CD4-positive, alpha-beta T cell (primary cell): ENCODE results near the gene NOTCH1. TPM values are rescaled to one million over a fixed set of nuclear protein-coding genes. Genes with fewer than 3 reads are reported as not detected.

Source experiments
- ATAC-seq: fragments of 200-7000 bp; cut with Tn5 transposase; one replicate; pipeline ENCODE4 v1.10.0; 2022; ENCODE audit warnings: mild to moderate bottlenecking; ENCODE audit not compliant: poor library complexity
- CTCF ChIA-PET: fragments of 350-600 bp; sonication (Branson Sonifier 250); formaldehyde crosslinking; loops from one replicate; lab custom pipeline; 2021; ENCODE audit warnings: antibody characterized with exemption, inconsistent platforms; lab: Charles Lee
- POLR2A ChIA-PET: fragments of 350-600 bp; sonication (Branson Sonifier 250); formaldehyde crosslinking; loops from one replicate; lab custom pipeline; 2021; ENCODE audit warnings: antibody characterized with exemption, inconsistent platforms; lab: Charles Lee
- DNase-seq, 14 experiments: peaks; one replicate each; pipeline ENCODE4 v3.0.0-alpha.2; 2013 to 2020; ENCODE audit warnings: mixed read lengths in 2 of 14
- H3K27ac ChIP-seq, 2 donors: one replicate each; pipeline versions ENCODE4 v1.5.1 to v1.7.0; 2013; ENCODE audit warnings: low read length in 2 of 2, low read depth in 1 of 2, mild to moderate bottlenecking in 1 of 2
- H3K27me3 ChIP-seq, 2 experiments: 1 replicate in 1 of 2; 2 replicates in 1 of 2; pipeline versions ENCODE4 v1.6.1 to v1.7.0; 2013; ENCODE audit warnings: low read length in 2 of 2, control low read depth in 1 of 2, mild to moderate bottlenecking in 1 of 2, moderate library complexity in 1 of 2; ENCODE audit not compliant: insufficient read depth in 2 of 2, control insufficient read depth in 1 of 2
- H3K36me3 ChIP-seq: one replicate; pipeline ENCODE4 v1.6.1; 2013; ENCODE audit warnings: low read length, control low read depth; ENCODE audit not compliant: insufficient read depth
- H3K4me1 ChIP-seq: one replicate; pipeline ENCODE4 v1.6.1; 2013; ENCODE audit warnings: low read length, control low read depth; ENCODE audit not compliant: insufficient read depth
- H3K4me3 ChIP-seq: one replicate; pipeline ENCODE4 v1.5.1; 2013; ENCODE audit warnings: mild to moderate bottlenecking, low read length, moderate library complexity
- H3K9me3 ChIP-seq, 2 experiments: 1 replicate in 1 of 2; 2 replicates in 1 of 2; pipeline versions ENCODE4 v1.6.1 to v1.7.0; 2013; ENCODE audit warnings: low read length in 2 of 2, mild to moderate bottlenecking in 2 of 2, control low read depth in 1 of 2, moderate library complexity in 1 of 2; ENCODE audit not compliant: control insufficient read depth in 1 of 2, insufficient read depth in 1 of 2
- H3K27ac Mint-ChIP-seq: one replicate; pipeline ENCODE4 v1.8.0; 2020; ENCODE audit warnings: mixed read lengths
- H3K27me3 Mint-ChIP-seq: one replicate; pipeline ENCODE4 v1.8.0; 2021; ENCODE audit warnings: mixed read lengths
- H3K36me3 Mint-ChIP-seq: one replicate; pipeline ENCODE4 v1.8.0; 2021; ENCODE audit warnings: low read depth, mixed read lengths
- H3K4me1 Mint-ChIP-seq: one replicate; pipeline ENCODE4 v1.8.0; 2021; ENCODE audit warnings: low read depth, mixed read lengths
- H3K4me3 Mint-ChIP-seq: one replicate; pipeline ENCODE4 v1.8.0; 2020; ENCODE audit warnings: mild to moderate bottlenecking, mixed read lengths
- H3K9me3 Mint-ChIP-seq: one replicate; pipeline ENCODE4 v1.8.0; 2020; ENCODE audit warnings: mixed read lengths
- CTCF ChIP-seq: fragments of 200-600 bp; IDR thresholded peaks from one replicate; pipeline ENCODE4 v1.8.0; 2022; ENCODE audit warnings: antibody characterized with exemption, mild to moderate bottlenecking
- intact Hi-C, 2 experiments: fragments of 100-400 bp; cut with DNase I in 1 of 2; cut with micrococcal nuclease in 1 of 2; formaldehyde crosslinking; loops; one replicate each; pipeline versions ENCODE4 v1.15.1 to v1.9.0; 2023 to 2025; cut with DNase I, micrococcal nuclease
- total RNA-seq, 174 experiments: library from RNA in 2 of 174; stranded (reverse) in 2 of 174; gene quantifications; one replicate each; pipeline ENCODE4 v1.2.3 and lab custom pipeline; 2021 to 2026

The NOTCH1 gene
- total RNA-seq, 2 experiments from 2014 or later = 30.8 to 34.2 TPM

GRCh38 chr9:136502940-136503550, 42.8 kb downstream of the NOTCH1 start:
- Mint-ChIP-seq H3K9me3 (no peaks in the 10 kb centered on the region), H3K27me3 (no peaks in the 10 kb centered on the region), H3K4me1 (no peaks in the 10 kb centered on the region), H3K27ac (no peak overlapping the region), H3K36me3 (peaks cover 36% of the 10 kb centered on the region), H3K4me3 (no peak overlapping the region)
- Histone ChIP-seq H3K9me3 (no peaks in the 10 kb centered on the region), H3K27ac (no peak overlapping the region), H3K4me3 (no peak overlapping the region), H3K4me1 (no peaks in the 10 kb centered on the region), H3K36me3 (peaks cover 94% of the 10 kb centered on the region), H3K27me3 (no peaks in the 10 kb centered on the region)
- ATAC-seq (no peak), DNase-seq (no peak)
- no peak for TF ChIP-seq CTCF
- intact Hi-C loops = no loop called here
- CTCF ChIA-PET = no interaction called here
- POLR2A ChIA-PET = interaction anchor here (1.3 kb wide), 1 partner anchor 36 kb away, joined by 3 read pairs; no protein-coding TSS in a partner anchor

GRCh38 chr9:136502196-136502595, 43.7 kb downstream of the NOTCH1 start:
- no peaks in the 10 kb centered on the region for H3K4me1 ChIP-seq
- H3K9me3 Mint-ChIP-seq = no peaks in the 10 kb centered on the region
- H3K4me3 ChIP-seq = no peak overlapping the region
- no peaks in the 10 kb centered on the region for H3K9me3 ChIP-seq
- peaks cover 93% of the 10 kb centered on the region for H3K36me3 ChIP-seq
- H3K27me3 ChIP-seq = no peaks in the 10 kb centered on the region
- peaks cover 35% of the 10 kb centered on the region for H3K36me3 Mint-ChIP-seq
- no peaks in the 10 kb centered on the region for H3K4me1 Mint-ChIP-seq
- H3K4me3 Mint-ChIP-seq = no peak overlapping the region
- intact Hi-C loops = no loop called here
- TF ChIP-seq CTCF = no peak
- ATAC-seq (no peak), DNase-seq (no peak)
- no peak overlapping the region for H3K27ac ChIP-seq
- no peak overlapping the region for H3K27ac Mint-ChIP-seq
- ChIA-PET POLR2A (no interaction called here), CTCF (no interaction called here)
- H3K27me3 Mint-ChIP-seq = no peaks in the 10 kb centered on the region

- no peak overlapping the region for H3K4me3 ChIP-seq
- H3K36me3 Mint-ChIP-seq = peaks cover 35% of the 10 kb centered on the region
- no peaks in the 10 kb centered on the region for H3K9me3 ChIP-seq
- TF ChIP-seq CTCF = no peak
- CTCF ChIA-PET = no interaction called here
- no peak overlapping the region for H3K27ac Mint-ChIP-seq
- POLR2A ChIA-PET = no interaction called here
- H3K4me3 Mint-ChIP-seq = no peak overlapping the region
- no peak overlapping the region for H3K27ac ChIP-seq
- H3K27me3 ChIP-seq = no peaks in the 10 kb centered on the region
- no peak for DNase-seq
- no peaks in the 10 kb centered on the region for H3K27me3 Mint-ChIP-seq
- H3K36me3 ChIP-seq = peaks cover 93% of the 10 kb centered on the region
- intact Hi-C loops = no loop called here
- no peaks in the 10 kb centered on the region for H3K9me3 Mint-ChIP-seq
- no peaks in the 10 kb centered on the region for H3K4me1 ChIP-seq
- no peaks in the 10 kb centered on the region for H3K4me1 Mint-ChIP-seq
- no peak for ATAC-seq
Measured at GRCh38 chr9:136501686-136502085, 44.2 kb downstream of the NOTCH1 start.
